ENCODE measurements around the gene POU5F1.
"Not testable (repeated sequence)": the region's sequence is repeated elsewhere in the genome, so short reads cannot be mapped to it uniquely, and the experiment has no call there.

POU5F1 gene

DNA sequence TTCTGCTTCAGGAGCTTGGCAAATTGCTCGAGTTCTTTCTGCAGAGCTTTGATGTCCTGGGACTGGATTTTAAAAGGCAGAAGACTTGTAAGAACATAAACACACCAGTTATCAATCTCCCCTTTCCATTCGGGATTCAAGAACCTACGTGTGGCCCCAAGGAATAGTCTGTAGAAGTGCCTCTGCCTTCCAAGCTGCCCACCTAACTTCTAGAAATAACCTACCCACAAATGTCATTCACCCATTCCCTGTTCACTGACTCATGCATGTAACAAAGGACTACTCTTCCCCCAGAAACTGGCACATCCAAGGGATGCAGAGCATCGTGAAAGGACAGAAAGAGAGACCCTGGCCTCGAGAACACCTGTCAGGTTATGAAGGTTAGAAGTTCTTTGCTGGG, 4.5 kb downstream of the POU5F1 start:
- no peak for DNase-seq (ENCODE audit: low spot score)

DNA sequence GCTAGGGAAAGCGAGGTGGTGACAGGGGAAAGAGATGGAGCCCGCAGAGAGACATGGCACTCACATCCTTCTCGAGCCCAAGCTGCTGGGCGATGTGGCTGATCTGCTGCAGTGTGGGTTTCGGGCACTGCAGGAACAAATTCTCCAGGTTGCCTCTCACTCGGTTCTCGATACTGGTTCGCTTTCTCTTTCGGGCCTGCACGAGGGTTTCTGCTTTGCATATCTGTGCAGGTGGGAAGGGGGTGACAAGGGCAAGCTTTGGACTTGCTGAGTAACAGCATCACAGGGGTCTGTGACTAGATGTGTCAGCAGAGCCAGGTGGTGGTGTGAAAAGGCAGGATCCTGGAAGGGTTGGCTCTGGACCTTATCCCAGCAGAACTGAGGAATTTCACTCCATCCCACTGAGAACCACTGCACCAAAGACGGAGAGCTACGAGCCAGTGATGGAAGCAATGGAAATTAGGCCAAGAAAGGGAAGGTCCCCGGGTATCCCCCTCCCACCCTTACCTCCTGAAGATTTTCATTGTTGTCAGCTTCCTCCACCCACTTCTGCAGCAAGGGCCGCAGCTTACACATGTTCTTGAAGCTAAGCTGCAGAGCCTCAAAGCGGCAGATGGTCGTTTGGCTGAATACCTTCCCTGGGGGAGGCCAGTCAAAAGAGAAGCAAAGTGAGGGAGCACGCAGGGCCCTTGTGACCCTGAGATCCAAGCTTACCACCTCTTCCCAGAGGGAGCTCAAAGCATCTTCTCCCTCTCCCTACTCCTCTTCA, 5.2 kb downstream of the POU5F1 start:
- not testable (repeated sequence) for DNase-seq (ENCODE audit: low spot score)

DNA sequence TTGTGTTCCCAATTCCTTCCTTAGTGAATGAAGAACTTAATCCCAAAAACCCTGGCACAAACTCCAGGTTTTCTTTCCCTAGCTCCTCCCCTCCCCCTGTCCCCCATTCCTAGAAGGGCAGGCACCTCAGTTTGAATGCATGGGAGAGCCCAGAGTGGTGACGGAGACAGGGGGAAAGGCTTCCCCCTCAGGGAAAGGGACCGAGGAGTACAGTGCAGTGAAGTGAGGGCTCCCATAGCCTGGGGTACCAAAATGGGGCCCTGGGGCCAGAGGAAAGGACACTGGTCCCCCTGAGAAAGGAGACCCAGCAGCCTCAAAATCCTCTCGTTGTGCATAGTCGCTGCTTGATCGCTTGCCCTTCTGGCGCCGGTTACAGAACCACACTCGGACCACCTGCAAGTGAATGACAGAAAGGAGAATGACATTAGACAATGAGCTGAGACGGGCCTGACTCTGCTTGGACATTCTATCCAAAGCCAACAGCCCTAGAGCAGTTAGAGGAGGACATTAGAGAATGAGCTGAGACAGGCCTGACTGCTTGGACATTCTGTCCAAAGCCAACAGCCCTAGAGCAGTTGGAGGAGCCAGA, 5.9 kb downstream of the POU5F1 start:
- DNase-seq (ENCODE audit: low spot score) = not testable (repeated sequence)

DNA sequence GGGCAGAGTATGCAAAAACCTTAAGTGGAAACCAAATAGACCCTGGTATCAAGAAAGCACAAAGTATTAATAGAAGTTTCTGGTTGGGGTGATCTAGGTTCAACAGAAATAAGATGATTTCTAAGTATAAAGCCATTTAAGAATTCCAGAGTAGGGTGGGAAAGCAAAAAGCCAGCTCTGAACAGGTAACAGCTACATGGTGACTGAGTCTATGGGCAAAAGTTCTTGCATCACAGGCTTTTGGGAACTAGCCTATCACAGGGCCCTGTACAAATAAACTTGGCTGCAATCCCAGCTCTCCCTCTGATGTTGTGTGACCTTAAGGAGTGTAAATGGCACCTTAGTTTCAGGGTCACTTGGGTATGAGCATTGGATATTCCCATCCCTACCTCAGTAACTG, 6.6 kb downstream of the POU5F1 start:
- DNase-seq (ENCODE audit: low spot score) = no peak

DNA sequence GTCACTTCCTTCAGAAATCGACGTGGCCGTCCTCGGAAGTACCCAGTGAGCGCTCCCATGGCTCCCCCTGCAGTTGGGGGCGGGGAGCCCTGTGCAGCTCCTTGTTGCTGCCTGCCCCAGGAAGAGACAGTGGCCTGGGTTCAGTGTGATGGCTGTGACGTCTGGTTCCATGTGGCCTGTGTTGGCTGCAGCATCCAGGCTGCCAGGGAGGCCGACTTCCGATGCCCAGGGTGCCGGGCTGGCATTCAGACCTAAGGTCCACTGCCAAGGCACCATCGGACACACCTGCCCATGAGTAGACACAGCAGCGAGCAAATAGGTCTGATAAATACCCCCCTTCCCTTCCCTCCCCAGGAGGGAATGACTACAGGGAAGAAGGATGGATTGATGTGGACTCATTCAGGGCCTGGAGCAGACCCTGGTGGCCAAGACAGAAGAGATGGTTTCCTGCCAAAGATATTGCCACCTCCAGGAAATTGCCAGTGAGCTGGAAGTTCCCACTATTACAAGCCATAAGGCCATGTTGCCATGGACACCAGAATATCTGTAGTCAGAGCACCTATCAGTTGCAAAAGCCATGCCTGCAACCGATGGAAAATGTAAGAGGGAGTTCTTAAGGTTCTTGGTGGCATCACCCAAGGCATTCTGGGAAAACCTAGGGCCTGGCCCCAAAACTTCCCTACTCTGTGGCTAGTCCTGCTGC, 7.9 kb downstream of the POU5F1 start:
- no peak for DNase-seq (ENCODE audit: low spot score)

DNA sequence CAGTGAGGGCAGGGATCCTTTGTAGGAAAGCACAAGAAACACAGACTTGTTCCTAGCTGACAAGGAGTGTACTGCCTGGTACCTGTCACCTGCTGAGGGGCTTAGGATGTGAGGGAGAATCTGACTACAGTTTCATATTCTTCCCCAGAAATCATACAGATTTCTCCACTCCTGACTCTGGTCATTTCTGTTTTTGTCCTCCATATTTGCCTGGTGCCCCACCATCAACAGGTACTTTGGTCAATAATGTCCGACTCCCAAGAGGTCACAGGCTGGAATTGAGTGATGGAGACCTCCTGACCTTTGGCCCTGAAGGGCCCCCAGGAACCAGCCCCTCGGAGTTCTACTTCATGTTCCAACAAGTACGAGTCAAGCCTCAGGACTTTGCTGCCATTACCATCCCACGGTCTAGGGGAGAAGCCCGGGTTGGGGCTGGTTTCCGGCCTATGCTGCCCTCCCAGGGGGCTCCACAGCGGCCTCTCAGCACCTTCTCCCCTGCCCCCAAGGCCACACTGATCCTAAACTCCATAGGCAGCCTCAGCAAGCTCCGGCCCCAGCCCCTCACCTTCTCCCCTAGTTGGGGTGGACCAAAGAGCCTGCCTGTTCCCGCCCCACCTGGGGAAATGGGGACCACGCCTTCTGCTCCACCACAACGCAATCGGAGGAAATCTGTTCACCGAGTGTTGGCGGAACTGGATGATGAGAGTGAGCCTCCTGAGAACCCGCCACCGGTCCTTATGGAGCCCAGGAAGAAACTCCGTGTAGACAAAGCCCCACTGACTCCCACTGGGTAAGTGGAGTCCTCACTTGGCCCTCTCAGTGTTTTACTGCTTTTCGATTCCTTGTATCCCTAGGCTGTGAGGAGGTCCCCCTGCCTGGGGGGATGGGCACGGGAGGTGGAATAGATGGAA, 9.0 kb downstream of the POU5F1 start:
- DNase-seq (ENCODE audit: low spot score) = no peak

DNA sequence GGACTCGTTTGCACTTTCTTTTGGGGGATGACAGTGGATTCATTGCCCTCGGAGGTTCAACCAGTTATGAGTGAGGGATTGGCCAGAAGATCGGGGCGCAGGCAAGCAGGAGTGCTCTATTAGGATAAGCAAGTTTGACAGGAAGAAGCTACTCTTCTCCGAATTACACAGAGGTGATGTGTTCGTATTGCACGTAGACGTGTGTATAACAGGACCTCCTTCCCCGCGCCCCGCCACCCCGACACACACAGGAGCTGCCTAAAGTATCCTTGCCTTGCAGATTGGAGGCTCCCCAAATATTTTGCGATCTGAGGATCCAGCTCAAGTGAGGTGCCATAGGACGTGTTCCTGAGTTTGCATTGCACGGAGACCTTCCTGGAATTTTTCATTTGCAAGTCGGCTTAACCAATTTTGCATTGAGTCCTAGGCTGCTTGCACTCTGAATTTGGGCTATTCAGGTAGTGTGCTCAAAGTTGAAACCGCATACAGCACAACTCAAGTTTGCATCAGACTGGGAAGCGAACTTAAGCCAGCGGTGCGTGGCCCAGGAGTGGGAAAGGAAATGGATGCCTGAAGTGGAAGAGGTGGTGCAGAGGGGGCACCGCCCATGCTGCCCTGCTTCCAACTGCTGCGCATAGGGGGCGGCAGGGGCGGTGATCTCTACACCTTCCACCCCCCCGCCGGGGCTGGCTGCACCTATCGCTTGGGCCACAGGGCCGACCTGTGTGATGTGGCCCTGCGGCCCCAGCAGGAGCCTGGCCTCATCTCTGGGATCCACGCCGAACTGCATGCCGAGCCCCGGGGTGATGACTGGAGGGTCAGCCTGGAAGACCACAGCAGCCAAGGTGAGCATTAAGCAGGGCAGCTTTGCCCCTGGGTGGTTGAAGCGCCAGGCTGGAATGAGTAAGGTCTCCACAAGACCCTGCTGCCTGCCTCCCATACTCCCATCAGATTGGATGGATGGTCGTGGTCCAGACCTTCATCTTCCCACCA, 11.3 kb downstream of the POU5F1 start:
- no peak for DNase-seq (ENCODE audit: low spot score)

DNA sequence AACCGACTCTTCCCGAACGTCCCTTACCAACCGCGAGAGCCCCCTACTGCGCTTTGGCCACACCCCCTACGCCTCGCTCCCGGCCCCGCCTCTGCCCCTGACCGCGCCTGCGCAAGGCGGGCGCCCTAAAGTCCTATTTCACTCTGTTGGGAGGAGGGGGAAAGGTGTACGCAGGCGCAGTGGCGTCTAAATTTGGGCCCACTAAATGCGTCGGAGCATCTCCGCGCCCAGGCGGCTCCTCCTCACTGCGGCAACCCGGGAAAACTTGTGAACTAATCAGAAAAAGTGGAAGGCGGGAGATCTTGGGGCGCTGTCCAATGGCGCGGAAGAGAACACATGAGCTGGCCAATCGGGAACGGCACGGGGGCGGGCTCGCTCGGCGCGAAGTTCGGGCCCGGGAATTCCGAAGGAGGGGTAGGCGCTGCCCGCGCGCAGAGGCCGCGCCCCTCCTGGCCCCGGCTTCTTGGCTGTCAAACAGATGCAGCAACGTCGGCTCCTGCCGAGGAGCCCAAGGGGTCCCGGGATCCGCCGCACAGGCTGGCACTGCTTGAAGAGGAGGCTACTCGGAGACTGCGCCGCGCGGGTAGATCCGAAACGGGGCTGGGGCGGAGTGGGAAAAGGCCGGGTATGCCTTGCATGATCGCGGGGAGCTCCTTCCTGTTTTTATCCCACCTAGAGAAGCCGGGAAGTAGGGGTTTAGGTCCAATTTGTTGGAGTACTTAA, 12.2 kb downstream of the POU5F1 start, which contains the start of gene TCF19:
Gene TCF19, plus strand, starts transcription at position 450 of the 723 bp plus-strand sequence. CDS start 881 bp downstream, outside the sequence.
- peak; percentile 96 for DNase-seq (ENCODE audit: low spot score)

DNA sequence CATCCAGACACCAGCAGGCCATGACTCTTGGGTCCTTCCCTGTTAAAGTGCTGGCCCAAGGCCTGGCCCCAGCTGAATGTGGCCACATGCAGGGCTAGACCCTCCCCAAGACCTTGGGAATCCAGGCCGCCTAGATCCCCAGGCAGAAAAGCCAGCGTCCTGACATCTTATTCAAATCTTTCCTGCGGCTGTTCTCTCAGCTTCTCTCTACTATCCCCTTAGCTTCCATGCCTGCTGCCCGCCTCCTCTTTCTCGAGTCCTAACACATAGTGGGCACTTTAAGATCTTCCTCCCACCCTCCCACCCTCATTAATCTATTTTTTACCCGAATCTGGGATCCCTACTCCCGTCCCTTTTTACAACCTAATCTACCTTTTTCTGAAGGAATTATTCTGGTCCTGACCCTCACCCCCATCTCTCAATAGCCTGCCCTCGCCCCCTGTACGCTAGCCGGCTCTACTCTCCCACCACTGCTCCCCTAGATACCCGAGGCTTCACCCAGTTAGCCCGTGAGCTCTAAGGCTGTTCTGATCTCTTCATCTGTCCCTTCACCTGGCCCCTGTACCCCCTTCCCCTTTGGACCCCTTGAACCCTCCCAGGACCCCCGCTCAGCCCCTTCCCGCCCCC, 12.9 kb downstream of the POU5F1 start, which contains the start of gene CCHCR1:
Gene CCHCR1, minus strand, starts transcription at position 290 of the 627 bp plus-strand sequence. Its CDS starts 202 bp downstream, at position 88.
- no peak for DNase-seq (ENCODE audit: low spot score)

DNA sequence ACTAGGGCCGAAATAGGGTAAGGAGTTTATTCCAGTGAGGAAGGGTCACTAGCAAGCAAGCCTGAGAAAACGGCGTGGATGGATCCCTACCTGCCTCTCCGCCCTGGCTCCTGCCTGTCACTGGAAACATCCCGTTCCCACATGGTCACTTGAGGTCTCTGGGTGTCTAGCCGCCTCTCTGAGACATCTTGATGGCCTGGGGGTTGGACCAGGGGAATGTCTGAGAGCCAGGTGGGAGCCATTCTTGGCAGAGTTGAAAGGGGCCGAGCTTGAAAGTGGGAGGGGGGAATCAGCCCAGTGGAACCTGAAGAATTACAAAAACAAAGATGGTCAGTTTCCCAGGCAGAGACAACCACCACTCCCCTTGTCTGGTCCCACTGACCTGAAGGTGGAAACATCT, 13.8 kb downstream of the POU5F1 start:
- no peak for DNase-seq (ENCODE audit: low spot score)

DNA sequence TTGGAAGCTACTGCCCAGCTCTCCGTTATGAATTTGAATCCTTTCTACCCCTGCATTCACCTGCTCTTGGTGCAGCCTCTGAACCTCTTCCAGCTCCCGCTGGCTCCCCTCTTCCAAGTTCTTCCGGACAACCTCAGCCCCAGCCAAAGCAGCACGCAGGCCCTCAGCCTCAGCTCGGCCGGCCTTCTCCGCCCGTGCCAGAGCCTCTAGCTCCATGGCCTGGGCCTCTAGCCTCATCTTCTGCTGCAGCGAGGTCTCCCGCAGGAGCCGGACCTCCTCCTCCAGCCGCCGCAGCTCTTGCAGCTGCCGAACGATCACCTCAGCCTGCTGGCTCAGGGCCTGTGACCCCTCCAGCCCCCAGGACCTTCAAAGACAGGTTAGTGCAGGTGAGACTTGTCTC, 16.0 kb downstream of the POU5F1 start:
- DNase-seq (ENCODE audit: low spot score) = no peak

DNA sequence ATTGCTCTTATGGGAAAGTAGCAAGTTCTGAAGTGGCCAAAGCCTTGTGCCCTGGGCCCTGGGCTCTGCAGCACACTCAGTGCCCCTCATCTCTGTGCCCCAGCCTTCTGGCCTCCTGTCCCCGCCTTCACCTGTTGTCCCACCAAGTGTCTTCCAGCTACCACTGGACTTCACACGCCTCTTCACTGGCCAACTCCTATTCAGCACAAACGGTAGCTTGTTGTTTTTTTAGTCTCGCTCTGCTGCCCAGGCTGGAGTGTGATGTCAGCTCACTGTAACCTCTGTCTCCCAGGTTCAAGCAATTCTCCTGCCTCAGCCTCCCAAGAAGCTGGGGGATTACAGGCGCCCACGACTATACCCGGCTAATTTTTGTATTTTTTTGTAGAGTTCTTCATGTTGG, 17.7 kb downstream of the POU5F1 start:
- no peak for DNase-seq (ENCODE audit: low spot score)

DNA sequence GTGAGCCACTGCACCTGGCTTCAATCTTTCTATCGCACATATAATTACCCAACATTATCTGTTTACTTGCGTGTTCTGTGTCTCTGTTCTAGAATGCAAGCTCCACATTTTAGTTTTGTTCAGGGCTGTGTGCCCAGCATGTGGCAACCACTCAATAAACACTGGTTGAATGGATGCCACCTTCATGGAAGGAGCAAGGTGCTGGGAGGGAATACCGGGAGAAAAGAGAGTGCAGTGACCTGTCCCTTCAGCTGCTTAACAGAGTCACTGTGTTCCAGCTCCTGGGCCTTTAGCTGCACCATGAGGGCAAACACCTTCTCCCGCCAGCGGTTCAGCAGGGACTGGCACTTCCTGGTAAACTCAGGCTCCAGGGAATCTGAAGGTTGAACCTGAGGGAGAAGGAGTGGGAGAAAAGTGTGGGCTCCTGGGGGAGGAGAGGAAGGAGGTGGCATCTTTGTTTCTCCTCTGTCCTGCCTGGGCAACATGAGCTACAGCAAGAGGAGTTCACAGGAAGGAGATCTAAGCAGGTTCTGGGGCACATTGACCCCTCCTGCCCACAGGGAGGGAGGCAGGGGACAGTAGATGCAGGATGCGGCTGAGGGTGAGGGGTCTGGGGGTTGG, 20.5 kb downstream of the POU5F1 start:
- no peak for DNase-seq (ENCODE audit: low spot score)

DNA sequence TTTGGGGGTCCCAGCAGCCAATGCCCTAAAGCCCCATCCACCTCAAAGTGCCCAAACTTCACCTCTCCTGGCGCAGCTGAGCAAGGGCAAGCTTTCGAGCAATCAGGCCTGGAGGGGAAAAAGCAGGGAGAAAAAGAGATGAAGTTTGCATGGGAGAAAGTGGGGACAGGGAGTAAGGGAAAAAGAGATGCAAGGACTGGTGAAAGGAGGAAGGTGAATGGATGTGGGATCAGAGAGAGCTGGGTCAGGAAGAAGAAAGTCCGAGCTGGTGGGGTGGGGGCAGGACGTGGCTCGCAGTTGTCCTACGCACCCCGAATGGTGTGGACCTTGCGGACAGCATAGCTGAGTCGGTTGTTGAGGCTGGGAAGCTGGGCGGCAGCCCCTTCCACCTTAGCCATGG, 25.1 kb downstream of the POU5F1 start:
- DNase-seq (ENCODE audit: low spot score) = no peak

DNA sequence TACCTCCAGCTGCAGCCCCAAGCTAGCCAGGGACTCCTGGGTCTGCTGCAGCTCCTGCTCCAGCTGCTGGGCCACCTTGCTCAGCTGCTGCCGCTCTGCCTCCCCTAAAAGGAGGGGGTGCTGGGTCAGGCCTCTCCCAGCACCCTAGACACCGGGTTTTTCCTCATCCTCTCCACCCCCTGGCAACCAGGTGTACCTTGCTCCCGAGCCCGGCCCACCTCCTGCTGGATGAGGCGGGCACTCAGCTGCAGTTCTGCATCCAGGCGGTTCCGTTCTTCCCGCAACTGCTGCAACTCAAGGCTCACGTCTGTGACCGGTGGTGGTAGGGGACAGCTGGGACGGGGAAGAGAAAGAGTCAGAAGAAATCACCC, 25.5 kb downstream of the POU5F1 start:
- DNase-seq (ENCODE audit: low spot score) = no peak

DNA sequence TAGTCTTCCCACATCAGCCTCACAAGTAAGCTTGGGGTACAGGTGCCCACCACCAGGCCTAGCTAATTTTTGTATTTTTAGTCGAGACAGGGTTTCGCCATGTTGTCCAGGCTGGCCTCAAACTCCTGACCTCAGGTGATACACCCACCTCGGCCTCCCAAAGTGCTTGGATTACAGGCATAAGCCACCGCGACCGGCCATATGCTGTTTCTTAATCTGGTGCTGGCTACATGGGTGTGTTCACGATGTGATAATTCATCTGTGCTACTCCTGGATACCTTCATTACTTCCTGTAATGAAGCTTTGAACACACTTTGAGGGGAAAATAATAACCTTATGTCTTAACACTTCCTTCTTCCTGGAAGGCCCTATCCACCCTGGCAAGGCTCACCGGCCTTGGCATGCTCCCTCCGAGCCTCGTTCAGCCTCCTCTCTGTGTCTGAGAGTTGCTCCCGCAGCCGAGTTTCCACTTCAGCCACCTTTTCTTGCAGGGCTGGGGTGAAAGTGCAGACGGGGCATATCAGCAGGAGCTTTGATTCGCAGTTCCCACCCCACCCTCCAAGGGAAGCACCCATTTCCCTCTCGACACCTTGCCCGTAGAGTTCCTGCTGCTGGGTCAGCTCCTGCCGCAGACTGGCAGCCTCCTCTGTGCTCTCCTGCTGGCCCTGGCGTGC, 26.0 kb downstream of the POU5F1 start:
- no peak for DNase-seq (ENCODE audit: low spot score)

DNA sequence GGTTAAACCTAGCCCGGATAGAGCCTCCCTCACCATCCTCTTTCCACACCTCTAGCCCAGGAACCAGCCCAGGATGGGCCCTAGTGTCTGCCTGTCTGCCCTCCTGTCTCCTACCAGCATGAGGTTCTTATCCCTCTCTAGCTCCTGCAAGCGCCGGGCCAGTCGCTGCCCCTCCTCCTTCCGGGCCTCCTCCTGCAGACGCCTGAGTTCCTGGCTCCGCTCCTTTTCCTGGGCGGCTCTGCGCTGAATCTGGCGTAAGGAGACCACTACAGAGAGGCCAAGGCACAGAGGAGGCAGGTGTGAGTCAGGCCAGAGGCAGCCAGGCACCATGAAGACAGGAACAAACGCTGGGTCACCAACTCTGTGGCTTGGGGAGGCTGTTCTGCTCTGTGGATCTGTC, 27.3 kb downstream of the POU5F1 start:
- no peak for DNase-seq (ENCODE audit: low spot score)

DNA sequence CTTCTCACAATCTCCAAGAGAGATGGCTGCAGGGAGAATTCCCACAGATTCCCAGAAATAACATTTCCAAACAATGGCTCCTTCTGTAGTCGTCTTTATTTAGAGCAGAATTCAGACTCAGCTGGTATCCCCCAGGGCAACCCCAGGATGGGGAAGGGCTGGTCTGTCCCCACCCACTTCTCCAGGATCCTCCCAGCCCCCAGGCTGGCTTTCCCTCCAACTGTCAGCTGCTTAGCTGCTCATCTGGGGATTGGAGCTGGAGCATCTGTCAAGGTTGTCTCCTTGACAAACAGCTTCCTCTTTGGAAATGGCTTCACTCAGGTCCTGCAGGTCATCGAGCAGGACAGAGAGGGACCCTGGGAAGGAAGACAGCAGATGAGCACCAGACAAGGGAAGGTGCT, 28.1 kb downstream of the POU5F1 start:
- no peak for DNase-seq (ENCODE audit: low spot score)

DNA sequence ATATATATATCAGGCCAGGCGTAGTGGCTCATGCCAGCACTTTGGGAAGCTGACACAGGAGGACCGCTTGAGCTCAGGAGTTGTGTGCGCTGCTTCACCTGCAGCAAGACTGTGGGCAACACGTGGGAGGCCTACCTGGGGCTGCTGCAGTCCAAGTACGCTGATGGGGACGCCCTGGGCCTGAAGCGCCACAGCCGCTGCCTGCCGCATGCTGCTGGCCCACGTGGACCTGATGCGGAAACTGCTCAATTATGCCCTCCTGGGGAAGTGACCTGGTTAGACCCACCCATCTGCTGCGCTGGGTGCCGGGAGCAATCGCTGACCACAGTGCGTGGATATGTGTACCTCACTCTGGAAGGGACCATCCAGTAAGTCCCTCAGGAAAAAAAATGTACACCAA, 29.8 kb downstream of the POU5F1 start:
- no peak for DNase-seq (ENCODE audit: low spot score)
